Heart left ventricle (tissue), 16 donors: Measurements from ENCODE around the gene GGT6. TPM values are rescaled to one million over a fixed set of nuclear protein-coding genes. Genes with fewer than 3 reads are reported as not detected.

Source experiments
- ATAC-seq, 4 donors: fragments of 200-7000 bp; cut with Tn5 transposase; one replicate each; pipeline ENCODE4 v1.9.1; 2020 to 2022; ENCODE audit warnings: moderate library complexity in 4 of 4, mild to moderate bottlenecking in 3 of 4, moderate number of reproducible peaks in 1 of 4
- DNase-seq, 5 donors: peaks; one replicate each; pipeline ENCODE4 v3.0.0-alpha.2; 2020
- H3K27ac ChIP-seq, 12 donors: fragments of 200-600 bp; sonication (generic) in 4 of 12; one replicate each; pipeline versions ENCODE4 v1.5.0 to v1.8.0; 2016 to 2022; ENCODE audit warnings: mild to moderate bottlenecking in 2 of 12
- H3K27me3 ChIP-seq, 9 donors: fragments of 200-600 bp; sonication (generic) in 2 of 9; one replicate each; pipeline versions ENCODE4 v1.5.1 to v1.8.0; 2016 to 2022; ENCODE audit warnings: mild to moderate bottlenecking in 3 of 9
- H3K36me3 ChIP-seq, 9 donors: fragments of 200-600 bp; sonication (generic) in 2 of 9; one replicate each; pipeline versions ENCODE4 v1.5.0 to v1.8.0; 2018 to 2022; ENCODE audit warnings: mild to moderate bottlenecking in 2 of 9
- H3K4me1 ChIP-seq, 12 donors: fragments of 200-600 bp; sonication (generic) in 4 of 12; one replicate each; pipeline versions ENCODE4 v1.5.0 to v1.8.0; 2016 to 2022; ENCODE audit warnings: mild to moderate bottlenecking in 3 of 12
- H3K4me3 ChIP-seq, 12 donors: fragments of 200-600 bp; sonication (generic) in 4 of 12; one replicate each; pipeline versions ENCODE4 v1.5.0 to v1.8.0; 2017 to 2022; ENCODE audit warnings: mild to moderate bottlenecking in 9 of 12, moderate library complexity in 4 of 12
- H3K9me3 ChIP-seq, 12 donors: fragments of 200-600 bp; sonication (generic) in 4 of 12; one replicate each; pipeline versions ENCODE4 v1.5.0 to v1.8.0; 2016 to 2022; ENCODE audit warnings: mild to moderate bottlenecking in 1 of 12
- POLR2A ChIP-seq, 2 donors: fragments of 450-650 bp; IDR thresholded peaks; one replicate each; pipeline ENCODE4 v1.6.1; 2017; ENCODE audit warnings: antibody characterized with exemption in 2 of 2, mild to moderate bottlenecking in 2 of 2, moderate library complexity in 2 of 2
- WGBS, 4 donors: extraction: QIAGEN DNeasy Blood & Tissue Kit in 2 of 4; methylation state at CpG; one replicate each; pipeline versions ENCODE4 v1.1.5 to v1.1.7; 2013 to 2018; 5-methylcytosine and 5-hydroxymethylcytosine counted together
- intact Hi-C, 10 donors: fragments of 100-400 bp; cut with DNase I; formaldehyde crosslinking; loops; one replicate each; pipeline versions ENCODE4 v1.11.1 to v1.14.2; 2022
- polyA plus RNA-seq, 2 donors: library from polyadenylated mRNA; stranded (reverse); fragments of 200-250 nt; gene quantifications; one replicate each; pipeline ENCODE4 v1.2.3, GENCODE V29; 2013
- total RNA-seq, 9 donors: library from RNA; depleted of rRNA in 2 of 9; stranded (reverse); fragments of >200 nt in 2 of 9; fragmentation: NEBNext Ultra II Directional in 3 of 9; extraction: Animal tissue kit (Norgen Biotek cat#: 25700) in 3 of 9; gene quantifications; one replicate each; pipeline versions ENCODE4 v1.1.0 to v1.2.4, GENCODE V29; 2016 to 2023
- TF ChIP-seq, protein P1 (sequence below), 12 donors: fragments of 200-600 bp; sonication (generic) in 4 of 12; IDR thresholded peaks; one replicate each; pipeline versions ENCODE4 v1.5.0 to v1.8.0; 2018 to 2022; ENCODE audit warnings: antibody characterized with exemption in 12 of 12, mild to moderate bottlenecking in 5 of 12
- donor health status: ischemic (EF 13 %, LVEDD 7.1; RV severe dilation, severe dysfunction).
- donor health status: healthy with polysubstance abuse.
- donor health status: DM: no; HTN: yes; CAD: no.
- donor health status: DM: no; HTN: no; CAD: no.
- donor health status: ischemic (EF 25% LVEDD 6.9; RV normal size, moderate dysfunction).
- donor health status: ischemic (EF 25% LVEDD 5.7; RV mildly dilated, moderate dysfunction).
- donor health status: healthy.
- donor health status: DM: yes; HTN: yes; CAD: no.
- donor health status: ischemic (EF 35%, LVEDD 5.7; RV mildly dilated, moderate dysfunction).
- donor health status: nonischemic (EF 11% LVEDD 7.7; RV severe dilation, severe dysfunction).
- donor health status: DM: yes; HTN: yes; CAD: no.
- donor health status: PGD.
- donor health status: ischemic (EF 29% LVEDD 5.4; RV normal size, mild dysfunction).
- donor health status: nonischemic (EF 23%, LVEDD 6.1; RV moderate dilation, normal function).

Gene GGT6
- total and polyA plus RNA-seq, 11 donors = not detected

- no peaks in the 10 kb centered on the region for H3K9me3 ChIP-seq
- 81 to 87% (median 81%) methylated on average over 5 of the region's 5 CpGs for WGBS, 4 donors
- H3K27ac ChIP-seq = peak overlapping the region in 3 of 12 donors; percentile 4 to 94 (median 75)
- ATAC-seq (no peak), DNase-seq (no peak)
- TF ChIP-seq POLR2A (IDR thresholded peaks at IDR 0.05) = no peak
- TF ChIP-seq, protein P1, sequence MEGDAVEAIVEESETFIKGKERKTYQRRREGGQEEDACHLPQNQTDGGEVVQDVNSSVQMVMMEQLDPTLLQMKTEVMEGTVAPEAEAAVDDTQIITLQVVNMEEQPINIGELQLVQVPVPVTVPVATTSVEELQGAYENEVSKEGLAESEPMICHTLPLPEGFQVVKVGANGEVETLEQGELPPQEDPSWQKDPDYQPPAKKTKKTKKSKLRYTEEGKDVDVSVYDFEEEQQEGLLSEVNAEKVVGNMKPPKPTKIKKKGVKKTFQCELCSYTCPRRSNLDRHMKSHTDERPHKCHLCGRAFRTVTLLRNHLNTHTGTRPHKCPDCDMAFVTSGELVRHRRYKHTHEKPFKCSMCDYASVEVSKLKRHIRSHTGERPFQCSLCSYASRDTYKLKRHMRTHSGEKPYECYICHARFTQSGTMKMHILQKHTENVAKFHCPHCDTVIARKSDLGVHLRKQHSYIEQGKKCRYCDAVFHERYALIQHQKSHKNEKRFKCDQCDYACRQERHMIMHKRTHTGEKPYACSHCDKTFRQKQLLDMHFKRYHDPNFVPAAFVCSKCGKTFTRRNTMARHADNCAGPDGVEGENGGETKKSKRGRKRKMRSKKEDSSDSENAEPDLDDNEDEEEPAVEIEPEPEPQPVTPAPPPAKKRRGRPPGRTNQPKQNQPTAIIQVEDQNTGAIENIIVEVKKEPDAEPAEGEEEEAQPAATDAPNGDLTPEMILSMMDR (IDR thresholded peaks at IDR 0.05) = no peak
- no peaks in the 10 kb centered on the region for H3K36me3 ChIP-seq
- intact Hi-C loops = no loop called here
- H3K27me3 ChIP-seq = no peaks in the 10 kb centered on the region
- H3K4me1 ChIP-seq = peaks cover 0 to 66% (median 30%) of the 10 kb centered on the region in 12 donors
- no peak overlapping the region for H3K4me3 ChIP-seq
Observed at GRCh38 chr17:4602041-4602440, 41.7 kb upstream of the GGT6 start.

DNA sequence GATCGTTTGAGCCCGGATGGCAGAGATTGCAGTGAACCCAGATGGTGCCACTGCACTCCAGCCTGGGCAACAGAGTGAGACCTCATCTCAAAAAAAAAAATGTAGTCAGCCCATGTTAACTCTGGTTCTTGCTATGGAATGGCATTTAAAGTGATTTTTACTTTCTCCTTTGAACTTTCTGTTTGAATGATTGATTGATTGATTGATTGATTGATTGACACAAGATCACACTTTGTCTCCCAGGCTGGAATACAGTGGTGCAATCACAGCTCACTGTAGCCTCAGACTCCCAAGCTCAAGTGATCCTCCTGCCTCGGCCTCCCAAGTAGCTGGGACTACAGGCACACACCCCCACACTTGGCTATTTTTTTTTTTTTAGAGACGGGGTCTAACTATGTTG lies 40.9 kb upstream of the GGT6 start:
- no peaks in the 10 kb centered on the region for H3K9me3 ChIP-seq
- WGBS, 4 donors = 87 to 91% (median 88%) methylated on average over 4 of the region's 4 CpGs
- H3K27ac ChIP-seq = peak overlapping the region; percentile 51 to 94 (median 84)
- H3K4me3 ChIP-seq = no peak overlapping the region
- DNase-seq (no peak), ATAC-seq (no peak)
- H3K4me1 ChIP-seq = peaks cover 0 to 61% (median 29%) of the 10 kb centered on the region in 12 donors
- H3K27me3 ChIP-seq = no peaks in the 10 kb centered on the region
- no peaks in the 10 kb centered on the region for H3K36me3 ChIP-seq
- TF ChIP-seq, protein P1 (IDR thresholded peaks at IDR 0.05) = no peak
- TF ChIP-seq POLR2A (IDR thresholded peaks at IDR 0.05) = no peak
- intact Hi-C loops = loop anchor here in 2 of 10 donors (2.0 kb wide), 2 partner anchors 15 to 23 kb away; no protein-coding TSS in a partner anchor

DNA sequence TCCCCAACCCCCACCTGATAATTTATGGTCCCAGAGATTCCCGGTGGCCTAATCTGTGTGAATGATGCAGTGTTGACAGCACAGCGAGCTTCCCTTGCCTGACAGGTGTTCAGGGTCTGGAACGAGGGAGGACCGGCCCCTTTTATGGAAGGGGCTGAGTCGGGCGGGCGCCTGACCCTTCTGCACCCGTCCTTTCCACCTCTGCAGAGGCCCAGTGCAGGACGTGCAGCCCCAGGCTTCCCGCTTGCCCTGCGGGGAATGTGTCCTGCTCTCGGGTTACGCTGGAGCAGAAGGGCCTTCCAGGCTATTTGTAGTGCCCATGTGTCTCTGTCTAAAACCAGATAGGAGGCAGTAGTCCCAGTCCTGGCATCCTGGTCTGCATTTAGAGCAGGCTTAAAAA lies 40.2 kb upstream of the GGT6 start:
- TF ChIP-seq, protein P1 (IDR thresholded peaks at IDR 0.05) = peak in 2 of 12 donors; percentile 27 to 39
- TF ChIP-seq POLR2A (IDR thresholded peaks at IDR 0.05) = no peak
- H3K27ac ChIP-seq = peak overlapping the region; percentile 77 to 94 (median 86)
- ATAC-seq (peak; percentile 78 to 88 (median 84)), DNase-seq (peak in 4 of 5 donors; percentile 64 to 91 (median 79))
- no peaks in the 10 kb centered on the region for H3K36me3 ChIP-seq
- WGBS, 4 donors = 35 to 49% (median 48%) methylated on average over 9 to 13 of the region's 13 CpGs
- intact Hi-C loops = loop anchor here in 2 of 10 donors (2.0 kb wide), 2 partner anchors 14 to 24 kb away; no protein-coding TSS in a partner anchor
- H3K9me3 ChIP-seq = no peaks in the 10 kb centered on the region
- no peaks in the 10 kb centered on the region for H3K27me3 ChIP-seq
- H3K4me1 ChIP-seq = peaks cover 0 to 59% (median 29%) of the 10 kb centered on the region in 12 donors
- H3K4me3 ChIP-seq = no peak overlapping the region

- TF ChIP-seq, protein P1 (IDR thresholded peaks at IDR 0.05) = no peak
- no peak for TF ChIP-seq POLR2A (IDR thresholded peaks at IDR 0.05)
- H3K4me1 ChIP-seq = peaks cover 0 to 52% (median 28%) of the 10 kb centered on the region in 12 donors
- intact Hi-C loops = loop anchor here in 2 of 10 donors (2.0 kb wide), 2 partner anchors 13 to 25 kb away; no protein-coding TSS in a partner anchor
- H3K27ac ChIP-seq = peak overlapping the region; percentile 77 to 94 (median 86)
- H3K4me3 ChIP-seq = no peak overlapping the region
- peak in 3 of 5 donors; percentile 71 to 79 (median 79) for DNase-seq
- ATAC-seq = peak; percentile 25 to 47 (median 39)
- WGBS, 4 donors = 32 to 51% (median 47%) methylated on average over 13 to 25 of the region's 25 CpGs
- H3K9me3 ChIP-seq = no peaks in the 10 kb centered on the region
- H3K27me3 ChIP-seq = no peaks in the 10 kb centered on the region
- no peaks in the 10 kb centered on the region for H3K36me3 ChIP-seq
Observed at GRCh38 chr17:4599505-4600281, 39.3 kb upstream of the GGT6 start.
